ENCODE results near the gene RFESD.

The RFESD gene

DNA sequence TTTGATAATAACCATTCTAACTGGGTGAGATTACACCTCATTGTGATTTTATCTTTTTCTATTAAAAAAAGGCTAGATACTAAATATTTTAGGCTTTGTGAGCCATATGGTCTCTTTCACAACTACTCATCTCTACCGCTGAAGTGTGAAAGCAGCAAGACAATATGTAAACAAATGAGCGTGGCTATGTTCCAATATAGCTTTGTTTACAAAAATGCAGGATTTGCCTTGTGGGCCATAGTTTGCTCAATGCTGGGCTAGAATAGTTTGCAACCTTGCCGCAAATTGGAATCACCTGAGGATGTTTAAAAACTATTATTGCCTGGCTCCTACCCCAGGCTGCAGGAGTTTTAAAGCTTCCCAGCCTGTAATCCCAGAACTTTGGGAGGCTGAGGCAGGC lies 36.9 kb upstream of the RFESD start:
- ATAC-seq (ENCODE audit: low read depth) (no peak), DNase-seq (ENCODE audit: low spot score) (no peak)
- TF ChIP-seq, protein P1, sequence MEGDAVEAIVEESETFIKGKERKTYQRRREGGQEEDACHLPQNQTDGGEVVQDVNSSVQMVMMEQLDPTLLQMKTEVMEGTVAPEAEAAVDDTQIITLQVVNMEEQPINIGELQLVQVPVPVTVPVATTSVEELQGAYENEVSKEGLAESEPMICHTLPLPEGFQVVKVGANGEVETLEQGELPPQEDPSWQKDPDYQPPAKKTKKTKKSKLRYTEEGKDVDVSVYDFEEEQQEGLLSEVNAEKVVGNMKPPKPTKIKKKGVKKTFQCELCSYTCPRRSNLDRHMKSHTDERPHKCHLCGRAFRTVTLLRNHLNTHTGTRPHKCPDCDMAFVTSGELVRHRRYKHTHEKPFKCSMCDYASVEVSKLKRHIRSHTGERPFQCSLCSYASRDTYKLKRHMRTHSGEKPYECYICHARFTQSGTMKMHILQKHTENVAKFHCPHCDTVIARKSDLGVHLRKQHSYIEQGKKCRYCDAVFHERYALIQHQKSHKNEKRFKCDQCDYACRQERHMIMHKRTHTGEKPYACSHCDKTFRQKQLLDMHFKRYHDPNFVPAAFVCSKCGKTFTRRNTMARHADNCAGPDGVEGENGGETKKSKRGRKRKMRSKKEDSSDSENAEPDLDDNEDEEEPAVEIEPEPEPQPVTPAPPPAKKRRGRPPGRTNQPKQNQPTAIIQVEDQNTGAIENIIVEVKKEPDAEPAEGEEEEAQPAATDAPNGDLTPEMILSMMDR (IDR thresholded peaks at IDR 0.05; ENCODE audit: poor library complexity, severe bottlenecking), result no peak
- Histone ChIP-seq H3K4me1 (ENCODE audit: insufficient read depth, poor library complexity, severe bottlenecking) (no peaks in the 10 kb centered on the region), H3K27ac (ENCODE audit: poor library complexity, severe bottlenecking) (no peak overlapping the region), H3K9me3 (ENCODE audit: severe bottlenecking) (peaks cover 4% of the 10 kb centered on the region), H3K27me3 (ENCODE audit: insufficient read depth, poor library complexity, severe bottlenecking) (no peaks in the 10 kb centered on the region), H3K36me3 (ENCODE audit: low read depth) (no peaks in the 10 kb centered on the region), H3K4me3 (ENCODE audit: severe bottlenecking) (no peak overlapping the region)

DNA sequence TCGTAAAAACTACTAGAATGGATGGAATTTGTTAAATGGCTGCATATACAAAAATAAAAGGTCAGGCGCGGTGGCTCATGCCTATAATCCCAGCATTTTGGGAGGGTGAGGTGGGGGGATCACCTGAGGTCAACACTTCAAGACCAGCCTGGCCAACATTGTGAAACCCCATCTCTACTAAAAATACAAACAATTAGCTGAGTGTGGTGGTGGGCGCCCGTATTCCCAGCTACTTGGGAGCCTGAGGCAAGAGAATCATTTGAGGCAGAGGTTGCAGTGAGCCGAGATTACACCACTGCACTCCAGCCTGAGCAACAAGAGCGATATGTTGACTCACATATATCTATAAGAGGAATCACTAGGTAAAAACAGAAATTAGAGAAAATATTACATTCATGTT lies 36.0 kb upstream of the RFESD start:
- ATAC-seq (ENCODE audit: low read depth), result no peak
- no peak for DNase-seq (ENCODE audit: low spot score)
- H3K9me3 ChIP-seq (ENCODE audit: severe bottlenecking), result peaks cover 4% of the 10 kb centered on the region
- H3K27me3 ChIP-seq (ENCODE audit: insufficient read depth, poor library complexity, severe bottlenecking), result no peaks in the 10 kb centered on the region
- TF ChIP-seq, protein P1 (IDR thresholded peaks at IDR 0.05; ENCODE audit: poor library complexity, severe bottlenecking), result no peak
- H3K36me3 ChIP-seq (ENCODE audit: low read depth), result no peaks in the 10 kb centered on the region
- no peak overlapping the region for H3K4me3 ChIP-seq (ENCODE audit: severe bottlenecking)
- H3K27ac ChIP-seq (ENCODE audit: poor library complexity, severe bottlenecking), result no peak overlapping the region
- no peaks in the 10 kb centered on the region for H3K4me1 ChIP-seq (ENCODE audit: insufficient read depth, poor library complexity, severe bottlenecking)

DNA sequence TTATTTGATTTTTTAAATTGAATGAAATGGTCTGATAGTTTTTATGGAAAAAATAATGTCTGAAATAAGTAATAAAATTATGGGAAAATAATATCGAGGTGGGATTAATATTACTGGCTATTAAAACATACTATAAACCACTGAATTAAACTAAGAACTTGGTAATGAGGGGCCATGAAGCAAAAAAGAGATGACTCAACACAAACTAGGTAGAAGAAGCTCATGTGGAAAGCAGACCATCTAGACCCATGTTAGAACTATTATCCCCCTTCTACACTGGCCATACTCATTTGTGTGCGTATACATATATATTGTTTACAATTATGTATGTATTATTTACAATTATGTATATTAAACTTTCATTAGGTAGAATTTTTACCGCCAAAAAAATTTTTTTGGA lies 35.2 kb upstream of the RFESD start:
- ATAC-seq (ENCODE audit: low read depth) (no peak), DNase-seq (ENCODE audit: low spot score) (no peak)
- no peaks in the 10 kb centered on the region for H3K36me3 ChIP-seq (ENCODE audit: low read depth)
- peaks cover 4% of the 10 kb centered on the region for H3K9me3 ChIP-seq (ENCODE audit: severe bottlenecking)
- no peak overlapping the region for H3K27ac ChIP-seq (ENCODE audit: poor library complexity, severe bottlenecking)
- no peaks in the 10 kb centered on the region for H3K27me3 ChIP-seq (ENCODE audit: insufficient read depth, poor library complexity, severe bottlenecking)
- H3K4me1 ChIP-seq (ENCODE audit: insufficient read depth, poor library complexity, severe bottlenecking), result peaks cover 5% of the 10 kb centered on the region
- TF ChIP-seq, protein P1 (IDR thresholded peaks at IDR 0.05; ENCODE audit: poor library complexity, severe bottlenecking), result no peak
- H3K4me3 ChIP-seq (ENCODE audit: severe bottlenecking), result no peak overlapping the region

DNA sequence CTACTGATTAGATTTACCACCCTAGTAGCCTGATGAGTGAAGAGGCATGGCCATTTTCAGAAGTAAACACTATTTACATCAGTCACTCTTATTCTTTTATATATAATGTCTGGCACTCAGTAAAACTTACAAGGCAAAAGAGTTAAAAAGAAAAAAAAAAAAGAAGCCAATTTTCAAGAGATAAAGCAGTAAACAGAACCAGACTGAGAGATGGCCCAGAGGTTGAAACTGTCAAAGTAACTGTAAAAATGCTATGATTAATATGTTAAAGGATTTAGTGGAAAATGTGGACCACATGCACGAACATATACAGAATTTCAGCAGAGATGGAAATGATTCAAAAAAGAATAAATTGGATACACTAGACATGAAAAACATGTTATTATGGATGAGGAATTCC lies 33.1 kb upstream of the RFESD start:
- Histone ChIP-seq H3K4me3 (ENCODE audit: severe bottlenecking) (no peak overlapping the region), H3K4me1 (ENCODE audit: insufficient read depth, poor library complexity, severe bottlenecking) (peaks cover 18% of the 10 kb centered on the region), H3K9me3 (ENCODE audit: severe bottlenecking) (peaks cover 4% of the 10 kb centered on the region), H3K27me3 (ENCODE audit: insufficient read depth, poor library complexity, severe bottlenecking) (no peaks in the 10 kb centered on the region), H3K36me3 (ENCODE audit: low read depth) (no peaks in the 10 kb centered on the region; the same call in 1 of the 2 replicates), H3K27ac (ENCODE audit: poor library complexity, severe bottlenecking) (no peak overlapping the region)
- TF ChIP-seq, protein P1 (IDR thresholded peaks at IDR 0.05; ENCODE audit: poor library complexity, severe bottlenecking), result no peak
- DNase-seq (ENCODE audit: low spot score) (no peak), ATAC-seq (ENCODE audit: low read depth) (no peak)

DNA sequence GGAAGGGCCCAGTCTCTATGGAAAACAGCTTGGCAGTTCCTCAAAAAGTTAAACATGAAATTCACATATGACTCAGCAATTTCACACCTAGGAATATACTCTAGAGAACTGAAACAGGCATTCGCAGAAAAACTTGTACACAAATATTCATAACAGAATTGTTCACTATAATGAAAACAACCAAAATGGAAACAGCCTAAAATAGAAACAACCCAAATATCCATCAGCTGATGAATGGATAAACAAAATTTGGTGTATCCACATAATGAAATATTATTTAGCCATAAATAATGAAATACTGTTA lies 31.5 kb upstream of the RFESD start:
- DNase-seq (ENCODE audit: low spot score) (no peak), ATAC-seq (ENCODE audit: low read depth) (no peak)
- H3K27ac ChIP-seq (ENCODE audit: poor library complexity, severe bottlenecking), result no peak overlapping the region
- H3K4me1 ChIP-seq (ENCODE audit: insufficient read depth, poor library complexity, severe bottlenecking), result peaks cover 18% of the 10 kb centered on the region
- peaks cover 4% of the 10 kb centered on the region for H3K9me3 ChIP-seq (ENCODE audit: severe bottlenecking)
- TF ChIP-seq, protein P1 (IDR thresholded peaks at IDR 0.05; ENCODE audit: poor library complexity, severe bottlenecking), result no peak
- H3K4me3 ChIP-seq (ENCODE audit: severe bottlenecking), result no peak overlapping the region
- H3K27me3 ChIP-seq (ENCODE audit: insufficient read depth, poor library complexity, severe bottlenecking), result no peaks in the 10 kb centered on the region
- no peaks in the 10 kb centered on the region; the same call in 1 of the 2 replicates for H3K36me3 ChIP-seq (ENCODE audit: low read depth)

Measured in RWPE2 (cell line).